HuH-7 (cell line): ENCODE measurements around the gene ZFYVE9.
"Not testable (repeated sequence)": the region's sequence is repeated elsewhere in the genome, so short reads cannot be mapped to it uniquely, and the experiment has no call there.

Experiments
- DNase-seq: peaks from one replicate; pipeline ENCODE4 v3.0.0; 2011; ENCODE audit warnings: low spot score

Gene ZFYVE9

GRCh38 chr1:52150946-52151345 lies 9.1 kb downstream of the ZFYVE9 start:
- no peak for DNase-seq

GRCh38 chr1:52152572-52152971 lies 10.7 kb downstream of the ZFYVE9 start:
- no peak for DNase-seq

- DNase-seq: no peak
Measured at GRCh38 chr1:52153010-52153409, 11.1 kb downstream of the ZFYVE9 start.

- DNase-seq: no peak
Measured at GRCh38 chr1:52153898-52154297, 12.0 kb downstream of the ZFYVE9 start.

- no peak for DNase-seq
Measured at GRCh38 chr1:52156460-52156859, 14.6 kb downstream of the ZFYVE9 start.

- DNase-seq: no peak
Measured at GRCh38 chr1:52157582-52157981, 15.7 kb downstream of the ZFYVE9 start.

GRCh38 chr1:52158218-52158617 lies 16.3 kb downstream of the ZFYVE9 start:
- DNase-seq: no peak

GRCh38 chr1:52159033-52159789 lies 17.3 kb downstream of the ZFYVE9 start:
- no peak for DNase-seq

GRCh38 chr1:52162947-52163346 lies 21.1 kb downstream of the ZFYVE9 start:
- DNase-seq: no peak

- DNase-seq: no peak
Measured at GRCh38 chr1:52164604-52165003, 22.7 kb downstream of the ZFYVE9 start.

- DNase-seq: no peak
Measured at GRCh38 chr1:52166996-52167753, 25.3 kb downstream of the ZFYVE9 start.

- no peak for DNase-seq
Measured at GRCh38 chr1:52168373-52169080, 26.6 kb downstream of the ZFYVE9 start.

- not testable (repeated sequence) for DNase-seq
Measured at GRCh38 chr1:52171149-52171548, 29.3 kb downstream of the ZFYVE9 start.

- no peak for DNase-seq
Measured at GRCh38 chr1:52179073-52179472, 37.2 kb downstream of the ZFYVE9 start.

GRCh38 chr1:52180176-52180575 lies 38.3 kb downstream of the ZFYVE9 start:
- no peak for DNase-seq

- not testable (repeated sequence) for DNase-seq
Measured at GRCh38 chr1:52181759-52182158, 39.9 kb downstream of the ZFYVE9 start.

- DNase-seq: not testable (repeated sequence)
Measured at GRCh38 chr1:52182328-52182727, 40.4 kb downstream of the ZFYVE9 start.

- DNase-seq: no peak
Measured at GRCh38 chr1:52182874-52183400, 41.0 kb downstream of the ZFYVE9 start.

GRCh38 chr1:52186449-52186848 lies 44.6 kb downstream of the ZFYVE9 start:
- DNase-seq: no peak

- DNase-seq: peak; percentile 26
Measured at GRCh38 chr1:52189898-52190480, 48.1 kb downstream of the ZFYVE9 start.

GRCh38 chr1:52190500-52191252 lies 48.8 kb downstream of the ZFYVE9 start:
- no peak for DNase-seq
